Endodermal cell (in vitro differentiated cells): ENCODE data around the gene VTA1. TPM values are rescaled to one million over a fixed set of nuclear protein-coding genes. Genes with fewer than 3 reads are reported as not detected.

ENCODE experiments used
- DNase-seq: peaks from one replicate; pipeline ENCODE4 v3.0.0-alpha.2; 2017
- H3K27ac ChIP-seq: 2 replicates; pipeline ENCODE4 v1.5.1; 2013; ENCODE audit warnings: mild to moderate bottlenecking, low read depth, low read length, moderate library complexity
- H3K27me3 ChIP-seq: 2 replicates; pipeline ENCODE4 v1.6.1; 2013; ENCODE audit warnings: mild to moderate bottlenecking, low read length, moderate library complexity; ENCODE audit not compliant: insufficient read depth, control insufficient read depth, poor library complexity, severe bottlenecking
- H3K36me3 ChIP-seq: 2 replicates; pipeline ENCODE4 v1.7.0; 2013; ENCODE audit warnings: mild to moderate bottlenecking, low read length, moderate library complexity; ENCODE audit not compliant: control insufficient read depth, insufficient read depth
- H3K4me1 ChIP-seq: one replicate; pipeline ENCODE4 v1.7.0; 2013; ENCODE audit warnings: low read length; ENCODE audit not compliant: control insufficient read depth, insufficient read depth
- H3K4me3 ChIP-seq: 2 replicates; pipeline ENCODE4 v1.5.1; 2013; ENCODE audit warnings: mild to moderate bottlenecking, low read length, moderate library complexity
- H3K9ac ChIP-seq: 2 replicates; pipeline ENCODE4 v1.6.1; 2013; ENCODE audit warnings: mild to moderate bottlenecking, low read length, moderate library complexity; ENCODE audit not compliant: poor library complexity, severe bottlenecking; ENCODE audit errors: extremely low read depth
- H3K9me3 ChIP-seq: 2 replicates; pipeline ENCODE4 v1.6.1; 2013; ENCODE audit warnings: mild to moderate bottlenecking, low read length, moderate library complexity; ENCODE audit not compliant: control insufficient read depth
- H3K27ac Mint-ChIP-seq: 2 replicates; pipeline ENCODE4 v1.8.0; 2020; ENCODE audit warnings: mixed read lengths
- H3K27me3 Mint-ChIP-seq: 2 replicates; pipeline ENCODE4 v1.8.0; 2021; ENCODE audit warnings: mild to moderate bottlenecking, mixed read lengths; ENCODE audit not compliant: insufficient read depth
- H3K36me3 Mint-ChIP-seq: 2 replicates; pipeline ENCODE4 v1.8.0; 2020; ENCODE audit warnings: low read depth, mixed read lengths
- H3K4me1 Mint-ChIP-seq: 2 replicates; pipeline ENCODE4 v1.8.0; 2020; ENCODE audit warnings: mixed read lengths
- H3K4me3 Mint-ChIP-seq: 2 replicates; pipeline ENCODE4 v1.8.0; 2020; ENCODE audit warnings: mild to moderate bottlenecking, moderate library complexity, mixed read lengths
- H3K9me3 Mint-ChIP-seq: 2 replicates; pipeline ENCODE4 v1.8.0; 2020; ENCODE audit warnings: mild to moderate bottlenecking, mixed read lengths
- CTCF ChIP-seq: fragments of 200-600 bp; sonication (generic); conservative IDR thresholded peaks from 2 replicates; pipeline ENCODE4 v1.5.0; 2021; ENCODE audit warnings: antibody characterized with exemption, mild to moderate bottlenecking
- WGBS, 2 experiments: methylation state at CpG; one replicate each; pipeline versions ENCODE4 v1.1.5 to v1.1.7; 2013; ENCODE audit warnings: missing lambda C conversion rate in 2 of 2, mixed read lengths in 1 of 2; ENCODE audit not compliant: insufficient coverage in 1 of 2, insufficient read length in 1 of 2; 5-methylcytosine and 5-hydroxymethylcytosine counted together
- total RNA-seq, 2 donors: library from RNA; stranded (reverse); fragmentation: NEBNext Ultra II Directional in 1 of 2; extraction: Animal tissue kit (Norgen Biotek cat#: 25700) in 1 of 2; gene quantifications; 2 replicates in 1 of 2; 3 replicates in 1 of 2; pipeline ENCODE4 v1.2.1, GENCODE V29; 2021

Gene VTA1
- total RNA-seq, 2 donors from 2014 or later, result 64.4 to 68.8 TPM

- no peak overlapping the region for H3K4me3 ChIP-seq
- peaks cover 7% of the 10 kb centered on the region for H3K36me3 Mint-ChIP-seq
- no peaks in the 10 kb centered on the region for H3K27me3 Mint-ChIP-seq
- WGBS, 2 experiments, result 94% methylated on average over 1 of the region's 1 CpG; no CpG with 5 or more reads in 1 of the 2 experiments
- no peak for TF ChIP-seq CTCF
- H3K9me3 ChIP-seq, result no peaks in the 10 kb centered on the region
- H3K4me3 Mint-ChIP-seq, result no peak overlapping the region
- H3K36me3 ChIP-seq, result peaks cover 10% of the 10 kb centered on the region
- H3K27ac ChIP-seq, result no peak overlapping the region
- no peaks in the 10 kb centered on the region for H3K4me1 Mint-ChIP-seq
- no peak overlapping the region for H3K27ac Mint-ChIP-seq
- H3K9ac ChIP-seq, result no peak overlapping the region
- no peaks in the 10 kb centered on the region for H3K27me3 ChIP-seq
- DNase-seq, result no peak
- no peaks in the 10 kb centered on the region for H3K4me1 ChIP-seq
- H3K9me3 Mint-ChIP-seq, result no peaks in the 10 kb centered on the region
Observed at GRCh38 chr6:142183351-142183750, 36.3 kb downstream of the VTA1 start.

GRCh38 chr6:142184307-142184706 lies 37.2 kb downstream of the VTA1 start:
- no peak overlapping the region for H3K4me3 Mint-ChIP-seq
- Histone ChIP-seq H3K4me1 (no peaks in the 10 kb centered on the region), H3K9ac (no peak overlapping the region), H3K36me3 (peaks cover 14% of the 10 kb centered on the region), H3K9me3 (no peaks in the 10 kb centered on the region), H3K4me3 (no peak overlapping the region), H3K27me3 (no peaks in the 10 kb centered on the region), H3K27ac (no peak overlapping the region)
- no peak for TF ChIP-seq CTCF
- WGBS, 2 experiments, result 100% methylated on average over 2 of the region's 2 CpGs; no CpG with 5 or more reads in 1 of the 2 experiments
- no peak overlapping the region for H3K27ac Mint-ChIP-seq
- no peak for DNase-seq
- no peaks in the 10 kb centered on the region for H3K9me3 Mint-ChIP-seq
- peaks cover 10% of the 10 kb centered on the region for H3K36me3 Mint-ChIP-seq
- H3K27me3 Mint-ChIP-seq, result no peaks in the 10 kb centered on the region
- no peaks in the 10 kb centered on the region for H3K4me1 Mint-ChIP-seq

GRCh38 chr6:142185641-142186040 lies 38.6 kb downstream of the VTA1 start:
- H3K9me3 ChIP-seq, result no peaks in the 10 kb centered on the region
- Mint-ChIP-seq H3K27ac (peak overlapping the region; percentile 9), H3K9me3 (no peaks in the 10 kb centered on the region), H3K36me3 (peaks cover 18% of the 10 kb centered on the region), H3K27me3 (no peaks in the 10 kb centered on the region), H3K4me3 (no peak overlapping the region), H3K4me1 (no peaks in the 10 kb centered on the region)
- H3K4me3 ChIP-seq, result no peak overlapping the region
- no peak for DNase-seq
- H3K27me3 ChIP-seq, result no peaks in the 10 kb centered on the region
- H3K4me1 ChIP-seq, result no peaks in the 10 kb centered on the region
- no peak overlapping the region for H3K9ac ChIP-seq
- 93 to 100% methylated on average over 1 of the region's 1 CpG for WGBS, 2 experiments
- H3K27ac ChIP-seq, result no peak overlapping the region
- TF ChIP-seq CTCF, result no peak
- H3K36me3 ChIP-seq, result peaks cover 19% of the 10 kb centered on the region
